ENCODE results near the gene GJA1.

GRCh38 chr6:121437851-121438651 lies 2.6 kb downstream of the GJA1 start:
- no peak for TF ChIP-seq CTCF (IDR thresholded peaks at IDR 0.05)
- no peak for TF ChIP-seq POLR2A (IDR thresholded peaks at IDR 0.05)
